ENCODE results near the gene PPM1N. TPM values are rescaled to one million over a fixed set of nuclear protein-coding genes. Genes with fewer than 3 reads are reported as not detected.
A peak's percentile ranks its signal among the peaks of the same experiment; 100 is the strongest.

Gene PPM1N
- total RNA-seq, 2 experiments from 2014 or later: 2.8 to 3.1 TPM

DNA sequence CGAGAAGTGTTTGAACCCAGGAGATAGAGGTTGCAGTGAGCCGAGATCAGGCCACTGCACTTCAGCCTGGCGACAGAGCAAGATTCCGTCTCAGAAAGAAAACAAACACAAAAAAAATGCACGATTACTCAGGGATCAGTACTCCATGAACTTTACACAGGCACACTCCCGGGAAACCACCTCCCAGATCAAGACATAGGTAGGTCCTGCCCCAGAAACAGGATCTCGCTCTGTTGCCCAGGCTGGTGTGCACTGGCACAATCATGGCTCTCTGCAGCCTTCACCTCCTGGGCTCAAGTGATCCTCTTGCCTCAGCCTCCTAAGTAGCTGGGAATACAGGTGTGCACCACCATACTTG lies 20.2 kb downstream of the PPM1N start:
- Mint-ChIP-seq H3K9me3 (ENCODE audit: low read depth) (no peaks in the 10 kb centered on the region), H3K27me3 (no peaks in the 10 kb centered on the region), H3K4me3 (no peak overlapping the region), H3K36me3 (ENCODE audit: low read depth) (peaks cover 27% of the 10 kb centered on the region), H3K4me1 (peaks cover 32% of the 10 kb centered on the region), H3K27ac (no peak overlapping the region)
- CTCF ChIA-PET: interaction anchor here (0.8 kb wide), 1 partner anchor 40 kb away, joined by 3 read pairs; no protein-coding TSS in a partner anchor
- POLR2A ChIA-PET: no interaction called here
- no peak for DNase-seq
- intact Hi-C loops (cut with DNase I, micrococcal nuclease): no loop called here
- no peak for ATAC-seq

GRCh38 chr19:45522010-45522941 lies 24.0 kb downstream of the PPM1N start:
- no peaks in the 10 kb centered on the region for H3K9me3 Mint-ChIP-seq (ENCODE audit: low read depth)
- POLR2A ChIA-PET: no interaction called here
- H3K4me1 Mint-ChIP-seq: peaks cover 9% of the 10 kb centered on the region
- no peak for ATAC-seq
- no peaks in the 10 kb centered on the region for H3K27me3 Mint-ChIP-seq
- H3K27ac Mint-ChIP-seq: no peak overlapping the region
- intact Hi-C loops (cut with DNase I, micrococcal nuclease): loop anchor here in 1 of 2 experiments (2.0 kb wide), 1 partner anchor 121 kb away; no protein-coding TSS in a partner anchor
- CTCF ChIA-PET: interaction anchor here (0.6 to 1.1 kb wide), 2 partner anchors 36 to 144 kb away, joined by 3 to 4 read pairs; no protein-coding TSS in a partner anchor
- no peak for DNase-seq
- no peak overlapping the region for H3K4me3 Mint-ChIP-seq
- H3K36me3 Mint-ChIP-seq (ENCODE audit: low read depth): peaks cover 49% of the 10 kb centered on the region

GRCh38 chr19:45523642-45524256 lies 25.5 kb downstream of the PPM1N start:
- H3K4me1 Mint-ChIP-seq: peaks cover 14% of the 10 kb centered on the region
- intact Hi-C loops (cut with DNase I, micrococcal nuclease): loop anchor here (1.0 to 2.0 kb wide), 7 partner anchors 16 to 169 kb away; partner anchors contain the start of genes QPCTL (in 1 of the 2) and VASP (in 1 of the 2)
- ChIA-PET CTCF (interaction anchor here (0.6 kb wide), 1 partner anchor 191 kb away, joined by 3 read pairs; no protein-coding TSS in a partner anchor), POLR2A (no interaction called here)
- no peak overlapping the region for H3K4me3 Mint-ChIP-seq
- ATAC-seq (peak; percentile 99), DNase-seq (peak; percentile 84)
- H3K36me3 Mint-ChIP-seq (ENCODE audit: low read depth): peaks cover 48% of the 10 kb centered on the region
- peaks cover 2% of the 10 kb centered on the region for H3K27me3 Mint-ChIP-seq
- no peaks in the 10 kb centered on the region for H3K9me3 Mint-ChIP-seq (ENCODE audit: low read depth)
- peak overlapping the region; percentile 19 for H3K27ac Mint-ChIP-seq

DNA sequence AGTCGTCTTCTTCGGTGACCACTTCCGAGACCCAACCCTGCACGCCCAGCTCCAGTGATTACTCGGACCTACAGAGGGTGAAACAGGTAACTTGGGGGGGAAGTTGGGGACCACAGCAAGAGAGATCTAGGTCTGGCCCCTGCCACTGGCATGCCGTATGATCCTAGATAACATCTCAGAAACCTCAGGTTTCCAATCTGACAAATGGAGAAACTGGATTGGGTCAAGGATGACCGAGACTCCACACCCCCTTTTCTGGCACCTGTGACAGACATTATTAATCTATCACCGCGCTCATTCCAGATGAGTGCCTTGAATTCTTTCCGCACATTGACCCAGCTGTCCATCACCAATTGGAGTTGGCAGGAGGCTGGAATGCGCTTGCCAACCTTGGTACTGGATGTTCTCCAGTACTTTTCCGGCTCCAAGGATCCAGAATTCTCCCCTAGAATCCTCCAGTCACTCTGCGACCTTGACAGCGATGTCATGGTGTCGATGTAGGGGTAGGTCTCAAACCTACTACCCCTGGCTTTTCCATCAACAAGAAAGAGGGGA lies 26.4 kb downstream of the PPM1N start:
- ATAC-seq (no peak), DNase-seq (no peak)
- Mint-ChIP-seq H3K4me1 (peaks cover 19% of the 10 kb centered on the region), H3K27me3 (peaks cover 2% of the 10 kb centered on the region), H3K9me3 (ENCODE audit: low read depth) (no peaks in the 10 kb centered on the region), H3K4me3 (no peak overlapping the region), H3K27ac (no peak overlapping the region), H3K36me3 (ENCODE audit: low read depth) (peaks cover 48% of the 10 kb centered on the region)
- ChIA-PET CTCF (interaction anchor here (0.6 to 1.1 kb wide), 3 partner anchors 15 to 665 kb away, joined by 4 read pairs; no protein-coding TSS in a partner anchor), POLR2A (no interaction called here)
- intact Hi-C loops (cut with DNase I, micrococcal nuclease): no loop called here

GRCh38 chr19:45526143-45526542 lies 27.9 kb downstream of the PPM1N start:
- Mint-ChIP-seq H3K36me3 (ENCODE audit: low read depth) (peaks cover 44% of the 10 kb centered on the region), H3K9me3 (ENCODE audit: low read depth) (no peaks in the 10 kb centered on the region), H3K4me1 (peaks cover 19% of the 10 kb centered on the region), H3K4me3 (no peak overlapping the region), H3K27me3 (peaks cover 2% of the 10 kb centered on the region), H3K27ac (no peak overlapping the region)
- intact Hi-C loops (cut with DNase I, micrococcal nuclease): no loop called here
- CTCF ChIA-PET: interaction anchor here (0.9 to 2.5 kb wide), 3 partner anchors 13 to 155 kb away, joined by 3 to 6 read pairs (median 6); no protein-coding TSS in a partner anchor
- POLR2A ChIA-PET: interaction anchor here (0.6 kb wide), 1 partner anchor 32 kb away, joined by 3 read pairs; no protein-coding TSS in a partner anchor
- ATAC-seq (no peak), DNase-seq (no peak)

- ChIA-PET POLR2A (no interaction called here), CTCF (interaction anchor here (0.6 to 2.5 kb wide), 4 partner anchors 31 to 191 kb away, joined by 3 to 6 read pairs (median 3); partner anchors contain the start of gene QPCTL)
- H3K27me3 Mint-ChIP-seq: peaks cover 2% of the 10 kb centered on the region
- ATAC-seq: no peak
- no peak overlapping the region for H3K27ac Mint-ChIP-seq
- peaks cover 41% of the 10 kb centered on the region for H3K36me3 Mint-ChIP-seq (ENCODE audit: low read depth)
- H3K4me1 Mint-ChIP-seq: peaks cover 19% of the 10 kb centered on the region
- intact Hi-C loops (cut with DNase I, micrococcal nuclease): no loop called here
- DNase-seq: no peak
- no peak overlapping the region for H3K4me3 Mint-ChIP-seq
- no peaks in the 10 kb centered on the region for H3K9me3 Mint-ChIP-seq (ENCODE audit: low read depth)
These were observed 28.7 kb downstream of the PPM1N start for GRCh38 chr19:45526971-45527370.

DNA sequence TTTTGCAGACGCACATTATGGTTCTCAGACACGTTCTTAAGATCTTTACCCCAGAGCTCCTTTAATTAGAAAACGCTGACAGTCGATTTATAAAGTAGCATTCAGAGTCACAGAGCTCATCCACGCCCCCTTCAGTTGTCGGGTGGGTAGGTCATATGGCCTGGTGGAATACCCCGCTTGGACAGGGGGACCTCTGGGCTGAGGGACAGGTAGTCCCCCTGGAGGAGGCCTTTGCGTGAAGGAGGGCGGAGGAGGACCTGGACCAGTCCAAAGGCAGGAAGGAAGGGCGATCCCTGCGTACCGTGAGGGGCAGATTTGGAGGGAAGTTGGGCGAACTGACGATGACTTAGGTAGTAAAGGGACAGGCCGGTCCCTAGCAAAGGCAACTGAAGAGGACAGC lies 29.5 kb downstream of the PPM1N start:
- CTCF ChIA-PET: interaction anchor here (0.5 to 2.5 kb wide), 5 partner anchors 31 to 165 kb away, joined by 3 to 6 read pairs (median 3); partner anchors contain the start of gene QPCTL
- POLR2A ChIA-PET: interaction anchor here (0.5 kb wide), 1 partner anchor 91 kb away, joined by 6 read pairs; no protein-coding TSS in a partner anchor
- ATAC-seq (no peak), DNase-seq (no peak)
- peaks cover 43% of the 10 kb centered on the region for H3K36me3 Mint-ChIP-seq (ENCODE audit: low read depth)
- H3K27ac Mint-ChIP-seq: no peak overlapping the region
- no peaks in the 10 kb centered on the region for H3K9me3 Mint-ChIP-seq (ENCODE audit: low read depth)
- H3K27me3 Mint-ChIP-seq: peaks cover 2% of the 10 kb centered on the region
- H3K4me1 Mint-ChIP-seq: peaks cover 19% of the 10 kb centered on the region
- no peak overlapping the region for H3K4me3 Mint-ChIP-seq
- intact Hi-C loops (cut with DNase I, micrococcal nuclease): no loop called here

DNA sequence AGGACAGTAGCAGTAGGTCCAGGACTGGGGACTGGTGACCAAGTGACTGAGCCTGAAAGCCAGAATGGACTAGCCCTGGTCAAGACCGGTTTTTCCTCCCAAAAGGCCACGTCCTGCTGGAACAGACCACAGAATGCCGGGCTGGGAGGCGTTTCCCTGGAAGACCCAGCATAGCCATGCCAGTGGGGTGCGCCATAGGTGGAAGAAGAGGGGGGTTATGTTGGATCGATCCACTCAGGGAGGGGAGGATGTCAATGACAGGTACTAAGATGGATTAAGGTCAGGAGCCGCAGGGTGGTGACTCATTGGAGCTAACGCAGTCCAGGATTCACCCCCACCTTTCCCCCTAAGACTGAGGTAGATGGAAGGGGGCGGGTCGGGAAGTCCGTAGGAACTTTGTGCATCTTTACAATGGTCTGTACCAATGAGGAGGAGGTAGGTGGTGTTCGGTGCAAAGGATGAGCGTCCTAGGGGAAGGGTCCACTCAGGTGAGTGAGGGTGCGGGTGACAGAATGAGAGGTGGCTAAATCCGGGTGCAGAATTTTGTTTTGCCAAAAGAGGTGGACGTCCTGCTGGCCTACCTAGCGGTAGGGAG lies 30.0 kb downstream of the PPM1N start:
- no peak overlapping the region for H3K4me3 Mint-ChIP-seq
- H3K4me1 Mint-ChIP-seq: peaks cover 18% of the 10 kb centered on the region
- ChIA-PET POLR2A (no interaction called here), CTCF (interaction anchor here (0.5 to 2.5 kb wide), 4 partner anchors 30 to 164 kb away, joined by 3 to 6 read pairs (median 3); partner anchors contain the start of gene QPCTL)
- H3K27me3 Mint-ChIP-seq: peaks cover 2% of the 10 kb centered on the region
- peaks cover 43% of the 10 kb centered on the region for H3K36me3 Mint-ChIP-seq (ENCODE audit: low read depth)
- DNase-seq (no peak), ATAC-seq (no peak)
- no peak overlapping the region for H3K27ac Mint-ChIP-seq
- intact Hi-C loops (cut with DNase I, micrococcal nuclease): no loop called here
- no peaks in the 10 kb centered on the region for H3K9me3 Mint-ChIP-seq (ENCODE audit: low read depth)

GRCh38 chr19:45528744-45529419 lies 30.6 kb downstream of the PPM1N start:
- no peak overlapping the region for H3K27ac Mint-ChIP-seq
- H3K9me3 Mint-ChIP-seq (ENCODE audit: low read depth): no peaks in the 10 kb centered on the region
- H3K4me3 Mint-ChIP-seq: no peak overlapping the region
- DNase-seq: peak; percentile 44
- POLR2A ChIA-PET: no interaction called here
- H3K4me1 Mint-ChIP-seq: peaks cover 11% of the 10 kb centered on the region
- CTCF ChIA-PET: interaction anchor here (0.6 to 1.2 kb wide), 7 partner anchors 9 to 217 kb away, joined by 3 to 4 read pairs (median 3); no protein-coding TSS in a partner anchor
- peak; percentile 48 for ATAC-seq
- H3K27me3 Mint-ChIP-seq: peaks cover 2% of the 10 kb centered on the region
- H3K36me3 Mint-ChIP-seq (ENCODE audit: low read depth): peaks cover 37% of the 10 kb centered on the region
- intact Hi-C loops (cut with DNase I, micrococcal nuclease): no loop called here

GRCh38 chr19:45529420-45529785 lies 31.2 kb downstream of the PPM1N start:
- H3K9me3 Mint-ChIP-seq (ENCODE audit: low read depth): no peaks in the 10 kb centered on the region
- intact Hi-C loops (cut with DNase I, micrococcal nuclease): no loop called here
- H3K4me1 Mint-ChIP-seq: peaks cover 10% of the 10 kb centered on the region
- H3K27me3 Mint-ChIP-seq: peaks cover 2% of the 10 kb centered on the region
- peaks cover 31% of the 10 kb centered on the region for H3K36me3 Mint-ChIP-seq (ENCODE audit: low read depth)
- DNase-seq: no peak
- no peak overlapping the region for H3K27ac Mint-ChIP-seq
- CTCF ChIA-PET: interaction anchor here (0.6 to 1.2 kb wide), 7 partner anchors 9 to 216 kb away, joined by 3 to 4 read pairs (median 3); no protein-coding TSS in a partner anchor
- H3K4me3 Mint-ChIP-seq: no peak overlapping the region
- no peak for ATAC-seq
- POLR2A ChIA-PET: no interaction called here
